ENCODE data around the gene MAGI1.

MAGI1 gene

GRCh38 chr3:65672871-65673815, 365.6 kb downstream of the MAGI1 start:
- ATAC-seq: peak; percentile 78
- TF ChIP-seq TCF4 (CRISPR knock-in tag; IDR thresholded peaks at IDR 0.05; ENCODE audit: borderline replicate concordance) (no peak), POU6F1 (CRISPR knock-in tag; IDR thresholded peaks at IDR 0.05; ENCODE audit: borderline replicate concordance, low read depth) (no peak), ARNTL (CRISPR knock-in tag; IDR thresholded peaks at IDR 0.05; ENCODE audit: borderline replicate concordance, low read depth) (no peak), CSDC2 (CRISPR knock-in tag; IDR thresholded peaks at IDR 0.05) (no peak), RARB (CRISPR knock-in tag; IDR thresholded peaks at IDR 0.05) (no peak), ZNF565 (CRISPR knock-in tag; conservative IDR thresholded peaks at IDR 0.05; ENCODE audit: low read depth) (no peak), OSR1 (CRISPR knock-in tag; IDR thresholded peaks at IDR 0.05) (no peak), ZFP30 (CRISPR knock-in tag; IDR thresholded peaks at IDR 0.05) (no peak), CREB5 (CRISPR knock-in tag; IDR thresholded peaks at IDR 0.05; ENCODE audit: low read depth) (no peak), SNAI2 (CRISPR knock-in tag; IDR thresholded peaks at IDR 0.05) (no peak), GLIS3 (CRISPR knock-in tag; IDR thresholded peaks at IDR 0.05) (no peak), ISL1 (CRISPR knock-in tag; IDR thresholded peaks at IDR 0.05) (no peak), ESRRG (CRISPR knock-in tag; IDR thresholded peaks at IDR 0.05) (no peak), ZNF8 (CRISPR knock-in tag; IDR thresholded peaks at IDR 0.05) (no peak)

- TF ChIP-seq ZFP3 (CRISPR knock-in tag; IDR thresholded peaks at IDR 0.05) (no peak), ZNF565 (CRISPR knock-in tag; conservative IDR thresholded peaks at IDR 0.05; ENCODE audit: low read depth) (no peak), ISL1 (CRISPR knock-in tag; IDR thresholded peaks at IDR 0.05) (no peak), TCF4 (CRISPR knock-in tag; IDR thresholded peaks at IDR 0.05; ENCODE audit: borderline replicate concordance) (no peak), OSR1 (CRISPR knock-in tag; IDR thresholded peaks at IDR 0.05) (no peak), ZC3H10 (CRISPR knock-in tag; IDR thresholded peaks at IDR 0.05) (no peak), PPARA (CRISPR knock-in tag; IDR thresholded peaks at IDR 0.05; ENCODE audit: borderline replicate concordance) (no peak), PATZ1 (CRISPR knock-in tag; IDR thresholded peaks at IDR 0.05; ENCODE audit: borderline replicate concordance) (no peak), GLIS3 (CRISPR knock-in tag; IDR thresholded peaks at IDR 0.05) (no peak), ARNTL (CRISPR knock-in tag; IDR thresholded peaks at IDR 0.05; ENCODE audit: borderline replicate concordance, low read depth) (no peak), CSRNP3 (CRISPR knock-in tag; IDR thresholded peaks at IDR 0.05) (no peak)
- ATAC-seq: no peak
Observed at GRCh38 chr3:65672061-65672460, 366.7 kb downstream of the MAGI1 start.

- ATAC-seq: no peak
- TF ChIP-seq TSHZ2 (CRISPR knock-in tag; IDR thresholded peaks at IDR 0.05) (no peak), TCF4 (CRISPR knock-in tag; IDR thresholded peaks at IDR 0.05; ENCODE audit: borderline replicate concordance) (no peak), CREB5 (CRISPR knock-in tag; IDR thresholded peaks at IDR 0.05; ENCODE audit: low read depth) (no peak), ESRRG (CRISPR knock-in tag; IDR thresholded peaks at IDR 0.05) (no peak)
Observed at GRCh38 chr3:65671004-65671403, 367.7 kb downstream of the MAGI1 start.
